Hematopoietic multipotent progenitor cell treated with erythropoietin and hydrocortisone succinate and interleukin-3 and kit ligand, for 4 days (in vitro differentiated cells): ENCODE data around the gene ATRN.
"Not testable (repeated sequence)": the region's sequence is repeated elsewhere in the genome, so short reads cannot be mapped to it uniquely, and the experiment has no call there.

Source experiments
- DNase-seq: peaks from one replicate; pipeline ENCODE4 v3.0.0-alpha.2; 2015

The ATRN gene

GRCh38 chr20:3471397-3472021 is 691 bp downstream of the ATRN start:
- peak; percentile 20 for DNase-seq

DNA sequence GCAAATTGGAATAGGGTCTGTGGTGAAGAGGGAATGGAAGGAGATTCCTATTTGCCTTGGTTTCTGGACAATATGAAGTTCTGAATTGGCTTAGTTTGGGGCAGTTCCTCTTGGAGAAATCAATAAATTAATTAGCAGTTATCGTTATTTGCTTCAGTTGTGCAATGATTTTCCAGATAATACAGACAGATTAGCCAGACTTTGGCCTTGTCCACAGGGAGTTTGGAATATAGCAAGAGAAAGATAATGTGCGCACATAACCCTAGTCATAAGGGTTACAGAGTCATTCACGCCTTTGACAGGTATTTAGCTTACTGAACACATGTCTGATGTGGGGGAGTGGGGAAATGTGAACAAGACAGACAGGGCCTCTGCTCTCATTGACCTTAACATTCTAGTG is 1.3 kb downstream of the ATRN start:
- no peak for DNase-seq

- DNase-seq = no peak
Measured at GRCh38 chr20:3473324-3473723, 2.5 kb downstream of the ATRN start.

DNA sequence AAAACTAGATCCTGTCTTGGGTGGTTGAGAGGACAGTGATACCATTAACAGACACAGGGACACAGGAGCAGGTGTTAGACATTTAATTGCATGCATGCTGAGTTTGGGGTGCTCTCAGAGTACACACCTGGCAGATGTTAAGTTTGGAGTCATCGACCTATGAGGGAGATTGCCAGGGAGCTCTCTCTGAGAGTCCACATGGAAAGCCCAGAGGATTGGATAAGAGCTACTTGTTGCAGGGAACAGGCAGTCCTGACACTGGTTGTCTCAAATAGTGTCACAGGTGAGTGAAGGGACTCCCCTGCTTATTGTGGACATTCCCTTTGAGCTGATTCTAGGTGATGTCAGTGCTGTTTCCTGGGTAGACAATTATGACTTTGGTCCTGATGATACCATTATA is 3.1 kb downstream of the ATRN start:
- no peak for DNase-seq

DNA sequence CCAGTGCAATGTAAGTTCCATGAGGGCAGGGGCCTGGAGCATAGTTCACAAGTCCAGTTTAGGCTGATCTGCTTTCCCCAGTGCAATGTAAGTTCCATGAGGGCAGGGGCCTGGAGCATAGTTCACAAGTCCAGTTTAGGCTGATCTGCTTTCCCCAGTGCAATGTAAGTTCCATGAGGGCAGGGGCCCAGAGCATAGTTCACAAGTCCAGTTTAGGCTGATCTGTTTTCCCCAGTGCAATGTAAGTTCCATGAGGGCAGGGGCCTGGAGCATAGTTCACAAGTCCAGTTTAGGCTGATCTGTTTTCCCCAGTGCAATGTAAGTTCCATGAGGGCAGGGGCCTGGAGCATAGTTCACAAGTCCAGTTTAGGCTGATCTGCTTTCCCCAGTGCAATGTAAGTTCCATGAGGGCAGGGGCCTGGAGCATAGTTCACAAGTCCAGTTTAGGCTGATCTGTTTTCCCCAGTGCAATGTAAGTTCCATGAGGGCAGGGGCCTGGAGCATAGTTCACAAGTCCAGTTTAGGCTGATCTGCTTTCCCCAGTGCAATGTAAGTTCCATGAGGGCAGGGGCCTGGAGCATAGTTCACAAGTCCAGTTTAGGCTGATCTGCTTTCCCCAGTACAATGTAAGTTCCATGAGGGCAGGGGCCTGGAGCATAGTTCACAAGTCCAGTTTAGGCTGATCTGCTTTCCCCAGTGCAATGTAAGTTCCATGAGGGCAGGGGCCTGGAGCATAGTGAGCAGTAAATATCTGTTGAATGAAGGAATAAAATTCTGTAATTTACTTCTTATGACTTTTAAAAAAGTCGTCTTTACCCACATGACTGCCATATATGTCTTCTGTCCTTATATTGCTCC is 6.4 kb downstream of the ATRN start:
- not testable (repeated sequence) for DNase-seq

GRCh38 chr20:3477861-3478544 is 7.2 kb downstream of the ATRN start:
- no peak for DNase-seq

DNA sequence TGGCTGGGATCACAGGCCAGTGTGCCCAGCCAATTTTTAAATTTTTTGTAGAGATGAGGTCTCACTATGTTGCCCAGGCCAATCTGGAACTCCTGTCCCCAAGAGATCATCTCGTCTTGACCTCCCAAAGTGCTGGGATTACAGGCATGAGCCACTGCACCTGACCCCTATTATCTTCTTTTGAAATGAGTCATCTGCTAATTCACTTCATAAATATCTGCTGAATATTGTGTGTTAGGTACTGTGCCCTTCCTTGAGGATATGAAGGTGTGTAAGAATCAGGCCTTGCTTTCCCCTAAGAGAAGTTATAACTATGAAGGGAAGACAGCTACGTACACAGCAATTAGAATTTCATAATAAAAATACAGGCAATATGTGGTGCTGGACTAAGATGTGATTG is 8.2 kb downstream of the ATRN start:
- no peak for DNase-seq

GRCh38 chr20:3479759-3480615 is 9.2 kb downstream of the ATRN start:
- no peak for DNase-seq

DNA sequence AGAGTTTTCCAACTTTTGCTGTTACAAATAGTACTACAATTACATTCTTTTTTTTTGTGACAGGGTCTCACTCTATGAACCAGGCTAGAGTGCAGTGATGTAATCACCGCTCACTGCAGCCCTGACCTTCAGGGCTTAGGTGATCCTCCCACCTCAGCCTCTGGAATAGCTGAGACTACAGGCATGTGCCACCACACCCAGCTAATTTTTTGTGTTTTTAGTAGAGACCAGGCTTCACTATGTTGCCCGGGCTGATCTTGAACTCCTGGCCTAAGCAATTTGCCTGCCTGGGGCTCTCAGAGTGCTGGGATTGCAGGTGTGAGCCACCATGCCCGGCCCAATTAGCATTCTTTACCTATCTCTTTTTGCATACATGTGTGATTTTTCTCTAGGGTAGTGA is 12.5 kb downstream of the ATRN start:
- no peak for DNase-seq

- DNase-seq = no peak
Measured at GRCh38 chr20:3483784-3484183, 13.0 kb downstream of the ATRN start.

GRCh38 chr20:3485913-3486312 is 15.1 kb downstream of the ATRN start:
- DNase-seq = no peak

DNA sequence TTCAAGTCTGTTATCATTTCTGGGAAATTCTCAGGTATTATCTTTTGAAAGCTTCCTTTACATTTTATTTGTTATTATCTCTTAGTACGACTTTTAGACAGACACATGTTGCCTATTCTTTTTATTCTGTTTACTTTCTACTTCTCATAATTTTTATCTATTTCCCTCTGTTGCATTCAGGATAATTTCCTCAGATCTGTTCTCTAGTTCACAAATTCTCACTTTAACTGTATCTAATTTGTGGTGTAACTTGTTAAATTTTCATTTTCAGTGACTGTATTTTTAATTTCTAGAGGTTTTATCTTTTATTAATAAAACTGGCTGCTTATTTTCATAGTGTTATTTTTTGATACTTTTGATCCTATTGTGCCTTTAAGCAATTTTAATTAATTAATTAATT is 16.0 kb downstream of the ATRN start:
- no peak for DNase-seq

GRCh38 chr20:3492669-3493068 is 21.9 kb downstream of the ATRN start:
- no peak for DNase-seq

GRCh38 chr20:3494218-3494617 is 23.4 kb downstream of the ATRN start:
- DNase-seq = no peak

DNA sequence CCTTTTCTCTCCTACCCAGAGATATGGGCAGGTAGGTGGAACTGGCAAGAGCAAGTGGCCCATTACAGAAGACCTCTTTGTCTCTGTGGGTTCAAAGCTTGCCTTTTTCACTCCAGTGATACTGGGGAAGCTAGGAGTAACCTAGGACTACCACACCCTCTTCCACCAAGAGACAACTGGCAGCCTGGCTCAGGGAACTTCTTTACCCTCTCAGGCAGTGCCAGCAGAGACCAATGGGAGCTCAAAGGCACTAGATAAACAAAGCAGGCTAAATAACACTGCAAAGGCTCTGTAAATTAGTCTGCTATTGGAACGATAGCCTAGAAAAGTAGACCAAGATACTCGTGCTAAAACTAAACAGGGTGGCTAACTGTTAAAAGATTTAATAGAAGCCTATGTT is 32.1 kb downstream of the ATRN start:
- DNase-seq = no peak

- DNase-seq = no peak
Measured at GRCh38 chr20:3505148-3505547, 34.3 kb downstream of the ATRN start.

DNA sequence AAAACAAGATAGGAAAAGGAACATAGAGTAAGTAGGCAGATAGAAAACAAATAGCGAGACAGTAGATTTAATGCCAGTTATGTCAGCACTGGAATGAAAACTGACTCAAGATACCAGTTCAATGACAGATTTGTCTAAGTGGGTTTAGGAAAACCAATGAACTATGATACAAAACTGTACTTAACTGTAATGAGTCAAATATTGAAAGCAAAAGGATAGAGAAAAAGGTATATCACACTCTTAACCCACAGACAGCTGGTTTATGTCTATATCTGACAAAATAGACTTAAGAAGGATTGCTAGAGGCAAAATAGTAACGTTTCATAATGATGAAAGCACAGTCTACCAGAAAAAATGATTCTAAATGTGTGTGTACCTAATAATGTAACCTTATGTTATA is 38.2 kb downstream of the ATRN start:
- DNase-seq = no peak

DNA sequence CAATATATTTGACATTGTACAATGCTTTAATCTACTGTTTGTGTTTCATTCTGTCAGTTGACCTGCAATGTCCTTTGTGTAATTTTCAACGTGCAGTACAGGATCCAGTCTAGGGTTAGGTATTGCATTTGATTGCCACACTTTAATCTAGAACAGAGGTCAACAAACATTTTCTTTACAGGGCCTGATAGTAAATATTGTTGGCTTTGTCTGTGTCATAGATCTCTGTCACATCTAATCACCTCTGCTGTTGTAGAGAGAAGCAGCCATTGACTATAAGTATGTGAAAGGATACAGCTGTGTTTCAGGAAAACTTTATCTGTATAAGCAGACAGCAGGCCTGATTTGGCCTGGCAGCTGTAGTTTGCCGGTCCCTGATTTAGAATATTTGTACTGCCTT is 39.3 kb downstream of the ATRN start:
- peak; percentile 7 for DNase-seq

DNA sequence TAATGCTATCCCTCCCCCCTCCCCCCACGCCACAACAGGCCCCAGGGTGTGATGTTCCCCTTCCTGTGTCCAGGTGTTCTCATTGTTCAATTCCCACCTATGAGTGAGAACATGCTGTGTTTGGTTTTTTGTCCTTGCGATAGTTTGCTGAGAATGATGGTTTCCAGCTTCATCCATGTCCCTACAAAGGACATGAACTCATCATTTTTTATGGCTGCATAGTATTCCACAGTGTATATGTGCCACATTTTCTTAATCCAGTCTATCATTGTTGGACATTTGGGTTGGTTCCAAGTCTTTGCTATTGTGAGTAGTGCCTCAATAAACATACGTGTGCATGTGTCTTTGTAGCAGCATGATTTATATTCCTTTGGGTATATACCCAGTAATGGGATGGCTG is 41.4 kb downstream of the ATRN start:
- DNase-seq = not testable (repeated sequence)

DNA sequence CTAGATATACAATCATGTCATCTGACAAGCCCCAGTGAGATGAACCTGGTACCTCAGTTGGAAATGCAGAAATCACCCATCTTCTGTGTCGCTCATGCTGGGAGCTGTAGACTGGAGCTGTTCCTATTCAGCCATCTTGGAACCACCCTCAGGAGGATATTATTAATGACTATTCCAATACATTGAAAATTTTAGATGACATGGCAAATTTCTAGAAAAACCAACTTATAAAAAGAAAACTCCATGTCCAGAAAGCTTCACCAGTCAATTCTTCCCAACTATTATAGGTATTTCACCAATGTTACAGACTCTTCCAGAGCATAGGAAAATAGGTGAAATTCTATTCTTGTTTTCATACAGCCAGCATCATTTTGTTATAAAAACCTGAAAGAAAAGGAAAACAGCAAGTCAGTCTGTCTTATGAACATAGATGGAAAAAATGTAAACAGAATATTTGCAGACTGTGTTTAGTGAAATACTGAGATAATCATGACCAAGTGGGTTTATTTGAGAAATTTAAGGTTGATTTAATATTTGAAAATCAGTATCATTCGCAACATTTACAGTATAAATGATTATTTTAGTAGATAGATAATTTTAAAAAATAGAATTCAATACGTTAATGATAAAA is 43.3 kb downstream of the ATRN start:
- DNase-seq = no peak

DNA sequence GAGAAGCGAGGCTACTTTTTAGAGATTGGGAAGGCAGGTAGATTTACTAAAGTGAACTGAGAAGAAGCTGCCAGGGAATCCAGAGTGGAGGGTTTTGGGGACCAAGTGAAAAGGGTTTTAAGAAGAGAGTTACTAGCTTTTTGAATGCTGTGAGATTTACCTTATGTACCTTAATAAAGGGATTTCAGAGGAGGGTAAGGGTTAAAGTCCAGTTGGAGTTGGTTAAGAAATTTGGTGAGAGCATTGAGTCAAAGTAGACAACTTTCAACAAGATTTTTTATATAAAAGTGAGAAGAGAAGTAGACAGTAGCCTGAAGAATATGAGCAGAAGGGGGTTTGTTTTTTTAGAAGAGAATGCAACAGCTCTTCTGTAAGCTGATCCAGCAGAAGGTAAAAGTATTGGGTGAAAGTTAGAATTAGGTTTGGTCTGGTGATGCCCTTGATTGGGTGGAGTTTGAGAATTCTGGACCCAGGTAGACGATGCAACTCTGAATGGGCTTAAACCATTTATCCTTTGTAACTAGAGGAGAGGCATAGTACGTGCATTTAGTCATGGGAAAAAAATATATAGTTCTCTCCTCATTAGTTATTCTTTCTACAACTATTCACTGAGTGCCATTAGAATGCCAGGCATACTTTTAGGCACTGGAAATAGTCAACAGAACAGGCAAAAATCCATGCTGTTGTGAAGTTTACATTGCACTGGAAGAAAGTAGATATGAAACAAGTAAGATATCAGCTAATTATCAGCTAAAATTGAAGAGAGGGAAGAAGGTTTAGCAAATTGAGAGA is 44.8 kb downstream of the ATRN start:
- no peak for DNase-seq
